ENCODE data around the gene SLC9C2.
"Not testable (repeated sequence)": the region's sequence is repeated elsewhere in the genome, so short reads cannot be mapped to it uniquely, and the experiment has no call there.

The SLC9C2 gene

DNA sequence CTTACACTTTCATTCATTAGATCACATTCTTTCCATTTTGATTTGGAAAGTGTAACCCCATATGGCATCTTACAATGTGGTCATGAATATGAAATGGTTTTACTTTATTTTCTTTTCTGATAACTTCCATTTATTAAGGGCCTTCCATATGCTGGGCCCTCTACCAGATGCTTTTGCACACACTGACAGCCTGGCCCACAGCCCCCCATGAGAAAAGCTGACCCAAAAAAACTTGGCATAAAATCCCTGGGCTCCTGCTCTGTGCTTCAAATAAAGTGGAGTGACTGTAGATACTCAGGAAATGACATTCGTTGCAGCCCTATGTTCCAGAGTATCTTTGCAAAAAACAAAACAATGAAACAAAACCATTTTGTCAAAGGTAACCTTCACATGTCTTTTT is 76.9 kb downstream of the SLC9C2 start:
- DNase-seq (ENCODE audit: low read depth in 2 of 2), result no peak

- DNase-seq (ENCODE audit: low read depth in 2 of 2), result no peak
These were observed 79.5 kb downstream of the SLC9C2 start for GRCh38 chr1:173523329-173523728.

DNA sequence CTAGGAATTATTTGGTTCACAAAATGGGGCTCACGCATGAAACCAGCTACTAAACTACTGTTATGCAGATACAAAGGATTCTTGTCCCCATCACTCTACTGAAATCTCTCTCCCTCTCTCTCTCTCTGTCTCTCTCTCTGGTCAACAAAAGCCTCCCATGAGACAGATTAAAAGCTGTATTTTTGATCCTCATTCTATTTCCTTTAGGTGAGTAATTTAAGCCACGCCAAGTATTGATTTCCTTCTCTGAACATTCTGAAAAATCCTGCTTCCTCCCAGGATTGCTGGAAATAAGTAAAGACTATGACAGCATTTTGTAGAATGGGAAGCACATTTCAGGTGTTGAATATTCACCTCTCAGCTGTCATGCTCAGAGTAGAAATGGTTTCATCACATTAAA is 82.1 kb downstream of the SLC9C2 start:
- DNase-seq (ENCODE audit: low read depth in 2 of 2), result no peak

- not testable (repeated sequence) for DNase-seq (ENCODE audit: low read depth in 2 of 2)
These were observed 88.4 kb downstream of the SLC9C2 start for GRCh38 chr1:173514503-173514902.

- no peak for DNase-seq (ENCODE audit: low read depth in 2 of 2)
These were observed 93.1 kb downstream of the SLC9C2 start for GRCh38 chr1:173509797-173510196.

DNA sequence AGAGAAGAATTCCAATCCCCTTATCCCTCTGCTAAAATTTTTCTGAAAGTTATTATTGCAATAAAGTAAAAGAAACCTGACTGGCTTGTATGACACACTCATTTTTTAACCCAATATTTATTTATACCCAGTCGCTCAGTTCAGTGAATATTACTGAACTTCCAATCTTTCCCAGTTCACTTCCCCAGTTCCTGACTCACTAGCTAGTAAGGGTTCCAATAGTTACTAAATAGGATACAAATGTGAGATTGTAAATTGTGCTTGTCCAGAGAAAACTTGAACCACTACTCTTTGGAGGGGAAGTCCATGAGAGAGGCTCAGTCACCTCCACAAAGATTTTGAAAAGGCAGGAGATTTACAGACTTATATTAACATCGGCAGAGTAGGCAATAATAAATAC is 94.3 kb downstream of the SLC9C2 start:
- DNase-seq (ENCODE audit: low read depth in 2 of 2), result no peak

DNA sequence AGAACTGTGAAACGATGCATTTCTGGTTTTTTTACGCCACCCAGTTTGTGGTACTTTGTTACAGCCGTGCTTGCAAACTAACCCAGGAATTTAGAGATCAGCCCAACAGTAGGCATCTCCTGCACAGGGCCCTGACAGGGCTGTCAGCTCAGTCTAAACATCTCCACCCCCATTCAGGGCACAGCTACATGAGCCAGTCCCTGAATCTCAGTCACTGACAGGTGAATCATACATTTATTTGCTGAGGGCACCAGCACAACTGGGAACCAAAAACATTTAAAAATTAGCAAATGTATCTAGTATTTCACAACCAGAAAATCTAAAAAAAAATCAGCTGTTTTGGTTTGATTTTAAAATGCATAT is 95.0 kb downstream of the SLC9C2 start:
- DNase-seq (ENCODE audit: low read depth in 2 of 2), result no peak

DNA sequence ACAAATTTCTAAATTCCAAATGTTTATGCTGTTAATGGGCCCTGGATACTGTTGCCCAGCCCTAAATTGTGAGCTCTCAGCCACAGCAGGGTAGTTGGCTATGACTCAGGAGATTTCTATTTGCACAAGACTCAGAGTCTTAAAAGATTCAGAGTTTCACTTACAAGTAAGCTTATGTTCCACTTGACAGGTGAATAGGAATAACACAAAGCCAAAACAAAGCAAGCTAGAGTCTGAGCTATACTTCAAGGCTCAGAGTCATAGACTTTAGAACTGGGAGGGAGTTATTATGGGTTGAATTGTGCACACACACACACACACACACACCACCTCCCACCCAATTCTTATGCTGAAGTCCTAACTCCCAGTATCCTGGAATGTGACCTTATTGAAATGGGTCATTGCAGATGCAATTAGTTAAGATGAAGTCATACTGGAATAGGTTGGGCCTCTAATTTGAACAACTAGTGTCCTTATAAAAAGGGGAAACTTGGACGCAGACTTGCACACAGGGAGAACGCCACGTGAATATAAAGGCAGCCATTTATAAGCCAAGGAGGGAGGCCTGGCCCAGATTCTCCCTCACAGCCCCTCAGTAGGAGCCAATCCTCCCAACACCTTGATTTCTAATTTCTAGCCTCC is 95.5 kb downstream of the SLC9C2 start:
- no peak for DNase-seq (ENCODE audit: low read depth in 2 of 2)

GRCh38 chr1:173506437-173506836 is 96.4 kb downstream of the SLC9C2 start:
- DNase-seq (ENCODE audit: low read depth in 2 of 2), result no peak

GRCh38 chr1:173505391-173505790 is 97.5 kb downstream of the SLC9C2 start:
- DNase-seq (ENCODE audit: low read depth in 2 of 2), result no peak

GRCh38 chr1:173504268-173504667 is 98.6 kb downstream of the SLC9C2 start:
- no peak for DNase-seq (ENCODE audit: low read depth in 2 of 2)

DNA sequence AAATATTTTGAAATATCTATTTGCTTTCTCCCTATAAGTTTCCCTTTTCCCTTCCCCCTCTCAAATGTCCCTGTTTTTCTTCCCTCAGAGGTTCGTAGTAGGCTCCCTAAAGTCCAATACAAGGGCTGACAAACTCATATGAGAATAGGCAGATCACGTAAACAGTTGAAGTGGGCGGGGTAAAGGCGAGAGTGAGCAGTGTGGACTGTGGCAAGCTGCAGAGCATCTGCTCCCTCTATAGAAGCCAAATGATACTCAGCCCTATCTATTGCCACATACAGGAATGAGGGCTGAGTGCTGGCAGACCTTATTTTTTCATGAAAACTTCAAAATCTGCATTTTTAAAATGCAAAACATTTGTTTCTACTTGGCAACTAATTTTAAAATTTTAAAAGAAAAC is 99.5 kb downstream of the SLC9C2 start:
- no peak for DNase-seq (ENCODE audit: low read depth in 2 of 2)

GRCh38 chr1:173502104-173502503 is 100.8 kb downstream of the SLC9C2 start:
- DNase-seq (ENCODE audit: low read depth in 2 of 2), result no peak

GRCh38 chr1:173499729-173500128 is 103.1 kb downstream of the SLC9C2 start:
- no peak for DNase-seq (ENCODE audit: low read depth in 2 of 2)

DNA sequence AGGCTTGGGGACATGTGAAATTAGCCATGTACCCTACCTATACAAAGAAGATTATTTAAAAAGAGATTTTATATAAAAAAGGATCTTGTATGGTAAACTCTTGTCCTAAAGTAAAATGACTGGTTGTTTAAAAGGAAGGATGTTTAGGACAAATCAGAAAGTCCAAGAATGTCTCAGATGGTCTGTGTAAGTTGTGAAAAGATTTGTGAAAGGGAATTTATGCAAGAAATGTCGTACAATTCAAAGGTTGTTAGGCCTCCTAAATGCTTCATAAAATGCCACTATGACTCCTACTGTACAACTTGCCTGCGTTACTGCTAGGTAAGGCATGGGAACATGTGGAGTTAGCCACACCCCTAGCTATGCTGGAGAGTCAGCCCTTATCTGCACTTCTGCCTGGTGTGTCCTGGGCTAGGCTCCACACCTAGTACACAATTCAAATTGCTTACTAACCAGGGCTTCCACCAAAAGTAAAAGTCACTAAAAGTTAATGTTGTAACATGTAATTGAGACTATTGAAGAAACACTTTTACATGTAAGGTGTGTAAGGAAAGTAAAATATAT is 106.0 kb downstream of the SLC9C2 start:
- no peak for DNase-seq (ENCODE audit: low read depth in 2 of 2)

DNA sequence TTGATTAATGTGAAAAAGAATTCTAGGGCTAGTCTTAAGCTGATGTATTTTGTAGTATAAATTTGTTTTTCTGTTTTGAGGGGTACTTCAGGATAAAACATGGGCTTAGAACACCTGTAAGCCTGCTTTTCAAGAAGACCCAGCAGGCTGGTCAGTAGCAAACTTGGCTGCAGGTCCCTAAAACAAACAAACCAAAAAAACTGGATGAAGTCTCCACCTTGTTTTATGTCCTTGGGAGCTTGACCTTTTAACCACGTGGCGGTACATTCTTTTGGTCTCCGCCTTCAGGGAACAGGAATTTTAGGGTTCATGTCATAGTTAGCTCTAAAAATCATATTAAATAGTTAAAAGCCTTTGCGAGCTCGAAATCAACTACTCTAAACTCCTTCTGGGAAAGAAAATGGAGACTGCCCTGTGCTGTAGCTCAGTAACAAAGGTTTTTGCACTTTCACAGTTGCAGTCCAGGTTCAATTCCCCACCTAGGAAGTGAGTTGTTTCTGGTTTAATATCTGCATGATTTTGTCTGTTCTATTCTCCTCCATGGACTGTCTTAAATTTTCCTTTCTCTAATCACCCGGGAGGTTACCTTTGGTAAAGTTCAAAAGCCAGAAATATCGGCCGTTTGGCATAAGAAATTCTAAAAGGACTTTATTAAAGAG is 107.1 kb downstream of the SLC9C2 start:
- no peak for DNase-seq (ENCODE audit: low read depth in 2 of 2)

- not testable (repeated sequence) for DNase-seq (ENCODE audit: low read depth in 2 of 2)
These were observed 109.7 kb downstream of the SLC9C2 start for GRCh38 chr1:173493125-173493524.

DNA sequence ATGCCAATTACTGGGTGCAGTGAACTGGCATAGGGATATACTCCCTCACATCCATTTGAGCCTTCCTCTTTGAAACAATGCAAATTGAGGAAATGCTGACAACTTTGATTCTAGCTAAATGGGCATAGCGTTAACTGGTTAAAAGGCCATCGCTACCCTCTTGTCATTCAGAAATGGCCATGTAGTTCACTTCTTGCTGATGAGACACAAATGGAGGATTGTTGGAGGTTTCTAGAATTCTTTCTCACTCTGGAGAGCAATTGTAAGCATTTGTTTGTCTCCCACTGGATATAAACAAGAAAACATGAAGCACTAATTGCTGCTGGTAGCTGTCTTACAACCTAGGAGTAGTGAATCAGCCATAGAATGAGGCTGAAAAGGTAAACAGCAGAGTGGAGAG is 111.4 kb downstream of the SLC9C2 start:
- DNase-seq (ENCODE audit: low read depth in 2 of 2), result no peak

DNA sequence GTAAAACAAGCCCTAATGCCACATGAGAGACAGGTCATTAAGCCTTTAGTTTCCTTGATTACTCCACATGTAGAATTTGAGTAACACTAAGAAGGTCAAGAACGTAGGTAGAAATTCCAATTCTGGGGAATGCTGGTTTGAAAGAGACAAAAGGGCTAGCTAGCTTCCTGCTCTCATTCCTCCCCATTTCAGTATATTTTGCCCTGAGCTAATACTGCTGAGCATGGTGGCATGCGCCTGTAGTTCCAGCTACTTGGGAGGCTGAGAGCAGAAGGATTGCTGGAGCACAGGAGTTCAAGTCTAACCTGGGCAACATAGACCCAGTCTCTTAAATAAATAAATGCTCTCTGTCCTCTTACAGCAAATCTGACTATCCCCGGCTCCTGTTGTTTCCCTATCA is 112.9 kb downstream of the SLC9C2 start:
- no peak for DNase-seq (ENCODE audit: low read depth in 2 of 2)

GRCh38 chr1:173489149-173489600 is 113.7 kb downstream of the SLC9C2 start:
- no peak for DNase-seq (ENCODE audit: low read depth in 2 of 2)

DNA sequence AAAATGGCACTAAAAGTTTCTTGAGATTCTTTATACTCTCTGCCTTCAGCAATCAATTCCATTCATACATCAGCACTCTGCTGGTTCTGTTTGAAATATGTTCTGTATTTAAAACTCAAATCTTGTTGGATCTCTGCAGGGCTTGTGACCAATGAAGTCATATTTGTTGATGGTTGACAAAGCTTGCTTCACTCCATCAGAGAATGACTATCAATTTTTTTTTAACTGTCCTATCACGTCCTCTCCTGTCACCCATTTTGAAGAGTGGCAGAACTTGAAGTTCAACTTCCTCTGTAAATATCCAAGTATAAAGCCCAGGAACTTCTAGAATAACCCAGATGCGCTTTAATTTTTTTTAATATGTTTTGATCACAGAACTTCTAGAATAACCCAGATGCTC is 114.9 kb downstream of the SLC9C2 start:
- no peak for DNase-seq (ENCODE audit: low read depth in 2 of 2)

- DNase-seq (ENCODE audit: low read depth in 2 of 2), result no peak
These were observed 117.5 kb downstream of the SLC9C2 start for GRCh38 chr1:173485401-173485800.

GRCh38 chr1:173484276-173484675 is 118.6 kb downstream of the SLC9C2 start:
- no peak for DNase-seq (ENCODE audit: low read depth in 2 of 2)

Data from activated CD4-positive, alpha-beta T cell treated with anti-CD3 and anti-CD28 coated beads for 24 hours (primary cell).